NT2/D1 (cell line): ENCODE results near the gene CARD8.

ENCODE experiments used
- SUZ12 ChIP-seq: IDR thresholded peaks from 2 replicates; pipeline ENCODE4 v1.6.1; 2011; ENCODE audit not compliant: insufficient read length, insufficient read depth; ENCODE audit errors: extremely low read depth
- YY1 ChIP-seq: IDR thresholded peaks from 2 replicates; pipeline ENCODE4 v1.6.1; 2011; ENCODE audit not compliant: insufficient read length, insufficient read depth
- ZNF274 ChIP-seq: IDR thresholded peaks from 2 replicates; pipeline ENCODE4 v1.6.1; 2011; ENCODE audit warnings: mild to moderate bottlenecking, low read depth, low read length

DNA sequence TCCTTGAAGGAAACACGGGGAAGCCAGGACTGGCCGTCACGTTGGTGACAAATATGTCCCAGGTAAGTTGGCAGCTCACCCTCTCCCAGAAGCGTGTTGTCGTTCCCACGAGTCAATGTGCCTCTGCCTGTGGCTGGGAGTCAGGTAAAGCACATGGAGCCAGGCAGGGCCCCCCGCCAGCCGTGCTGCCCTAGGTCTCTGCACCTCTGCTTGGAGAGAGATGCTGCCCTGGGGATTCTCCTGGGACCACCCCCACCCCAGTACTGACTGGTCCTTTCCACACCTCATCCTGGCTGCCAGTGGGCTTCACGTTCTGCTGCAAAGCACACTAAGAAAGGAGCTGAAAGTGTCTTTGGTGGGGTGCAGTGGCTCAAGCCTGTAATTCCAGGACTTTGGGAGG, 24.0 kb upstream of the CARD8 start:
- TF ChIP-seq YY1 (no peak), ZNF274 (no peak), SUZ12 (no peak)
